NCI-H1930 (cell line): ENCODE measurements around the gene PFKFB2.

ENCODE experiments used
- DNase-seq, 2 experiments: peaks; one replicate each; lab custom pipeline; 2025; lab: John Stamatoyannopoulos, UW

The PFKFB2 gene

DNA sequence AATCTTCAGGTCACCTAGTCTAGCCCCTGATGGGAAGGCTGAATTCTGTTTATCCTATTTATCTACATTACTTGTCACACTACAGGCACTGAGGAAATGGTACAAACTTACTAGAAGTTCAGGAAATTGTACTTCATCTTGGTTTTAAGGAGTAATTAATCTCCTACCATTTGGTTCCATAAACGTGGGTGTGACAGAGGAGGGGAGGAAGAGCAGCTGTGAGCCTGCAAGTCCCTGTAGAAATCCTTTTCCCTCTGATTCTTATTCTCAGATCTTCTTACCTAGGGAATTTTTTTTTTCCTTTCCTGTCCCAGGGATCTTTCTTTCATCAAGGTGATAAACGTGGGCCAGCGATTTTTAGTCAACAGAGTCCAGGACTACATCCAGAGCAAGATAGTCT lies 14.1 kb downstream of the PFKFB2 start:
- DNase-seq: no peak

DNA sequence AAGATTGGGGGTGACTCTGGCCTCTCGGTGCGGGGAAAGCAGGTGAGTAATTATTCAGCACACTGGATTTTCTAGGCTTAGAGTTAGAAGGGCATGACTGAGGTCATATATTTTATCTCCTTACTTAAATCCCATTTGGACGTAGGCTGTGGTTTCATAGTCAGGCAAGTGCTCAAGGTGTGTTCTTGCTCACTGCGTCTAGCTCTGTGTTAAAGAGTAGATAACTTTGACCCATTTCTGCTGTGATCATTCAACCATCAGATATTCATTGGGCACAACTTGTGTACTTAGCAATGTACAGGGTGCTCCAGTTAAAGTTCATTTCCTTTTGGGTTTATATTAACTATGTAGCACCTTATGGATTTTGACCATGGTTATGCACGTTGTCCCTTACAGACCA lies 14.6 kb downstream of the PFKFB2 start:
- DNase-seq: no peak

DNA sequence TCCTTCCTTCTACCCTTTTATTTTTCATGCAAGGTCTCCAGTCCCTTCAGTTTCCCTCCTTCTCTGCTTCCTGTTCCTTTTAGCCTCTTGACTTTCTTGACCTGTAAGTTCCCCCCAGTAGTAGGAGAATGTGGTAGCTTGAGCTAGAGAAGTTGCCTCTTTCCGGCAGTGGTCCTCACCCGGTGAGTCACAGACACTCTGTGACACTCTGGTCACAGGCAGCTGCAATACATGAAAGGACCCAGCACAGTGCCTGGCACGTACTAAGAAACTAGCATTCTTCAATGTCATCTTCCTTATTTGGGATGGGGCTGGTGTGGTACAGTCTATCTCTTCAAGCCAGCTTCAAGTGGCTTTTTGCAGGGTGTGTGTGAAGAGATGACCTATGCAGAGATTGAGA lies 16.0 kb downstream of the PFKFB2 start:
- DNase-seq: no peak

- no peak for DNase-seq
These were observed 16.9 kb downstream of the PFKFB2 start for GRCh38 chr1:207069858-207070506.

GRCh38 chr1:207070811-207071210 lies 17.7 kb downstream of the PFKFB2 start:
- DNase-seq: no peak

GRCh38 chr1:207071426-207071825 lies 18.4 kb downstream of the PFKFB2 start:
- DNase-seq: no peak

DNA sequence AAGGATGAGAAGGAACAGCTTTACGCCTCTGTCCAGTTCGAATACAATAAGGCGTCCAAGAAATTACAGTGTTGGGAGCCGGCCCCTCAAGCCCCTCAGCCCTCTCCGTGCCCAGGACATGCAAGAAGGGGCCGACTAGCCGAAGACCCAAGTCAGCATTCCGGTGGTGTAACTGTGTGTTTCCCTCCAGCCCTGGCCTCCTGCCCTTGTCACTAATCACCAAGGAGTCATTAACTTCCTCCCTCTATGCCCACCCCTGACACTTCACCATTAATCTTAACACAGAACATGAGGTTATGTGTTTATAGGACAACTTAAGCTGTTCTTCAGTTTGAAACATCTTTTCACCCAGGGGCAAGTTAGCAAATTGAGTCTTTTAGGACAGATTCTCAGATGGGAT lies 19.2 kb downstream of the PFKFB2 start:
- DNase-seq: no peak

- no peak for DNase-seq
These were observed 21.1 kb downstream of the PFKFB2 start for GRCh38 chr1:207073906-207074820.

DNA sequence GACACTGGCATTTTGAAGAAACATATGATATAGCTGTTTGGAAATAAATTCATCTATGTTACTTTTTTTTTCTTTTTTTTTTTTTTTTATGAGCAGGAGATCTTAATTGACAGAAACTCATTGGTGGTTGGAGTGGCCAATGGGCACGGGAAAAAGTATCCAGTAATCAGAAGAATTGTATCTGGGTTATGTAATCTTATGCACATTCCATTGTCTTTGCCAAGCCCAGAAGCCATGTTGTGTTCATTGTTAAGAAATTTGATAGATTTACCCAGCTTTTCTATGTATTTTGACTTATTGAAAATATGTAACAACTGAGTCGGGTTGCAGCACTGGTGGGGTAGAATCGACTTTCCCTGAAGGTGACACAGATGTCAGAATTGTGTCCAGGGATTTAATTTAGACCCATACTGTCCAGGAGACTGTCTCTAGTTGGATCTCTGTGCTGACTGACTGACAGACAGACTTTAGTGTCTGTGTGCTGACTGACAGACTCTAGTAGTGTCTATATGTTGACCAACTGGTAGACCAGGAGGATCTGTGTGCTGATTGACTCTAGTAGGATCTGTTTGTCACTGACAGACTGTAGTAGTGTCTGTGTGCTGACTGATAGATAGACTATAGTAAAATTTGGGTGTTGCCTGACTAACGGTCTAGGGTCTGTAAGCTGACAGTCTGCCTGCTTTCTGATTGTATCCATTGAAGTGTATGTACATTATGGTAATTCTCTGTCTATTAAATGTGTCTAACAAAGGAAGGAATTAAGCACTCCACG lies 23.3 kb downstream of the PFKFB2 start:
- no peak for DNase-seq

DNA sequence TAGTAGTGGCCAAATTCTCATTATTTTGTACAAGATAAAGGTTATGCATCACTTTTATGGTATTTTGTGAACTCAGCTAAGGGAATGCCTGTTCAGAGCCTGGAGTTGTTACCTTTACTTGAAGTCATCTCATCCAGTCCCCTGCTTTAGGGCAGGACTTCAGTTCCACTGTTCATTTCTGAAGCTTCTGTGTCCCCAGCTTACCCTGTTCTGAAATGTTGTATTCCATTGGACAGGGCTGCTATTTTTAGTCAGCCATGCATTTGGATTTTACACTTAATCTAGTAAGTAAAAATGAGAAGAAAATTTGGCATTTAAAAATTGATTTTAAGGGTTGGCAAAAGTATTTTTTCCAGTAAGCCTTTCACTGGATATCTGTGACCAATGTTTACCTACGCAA lies 23.9 kb downstream of the PFKFB2 start:
- no peak for DNase-seq

DNA sequence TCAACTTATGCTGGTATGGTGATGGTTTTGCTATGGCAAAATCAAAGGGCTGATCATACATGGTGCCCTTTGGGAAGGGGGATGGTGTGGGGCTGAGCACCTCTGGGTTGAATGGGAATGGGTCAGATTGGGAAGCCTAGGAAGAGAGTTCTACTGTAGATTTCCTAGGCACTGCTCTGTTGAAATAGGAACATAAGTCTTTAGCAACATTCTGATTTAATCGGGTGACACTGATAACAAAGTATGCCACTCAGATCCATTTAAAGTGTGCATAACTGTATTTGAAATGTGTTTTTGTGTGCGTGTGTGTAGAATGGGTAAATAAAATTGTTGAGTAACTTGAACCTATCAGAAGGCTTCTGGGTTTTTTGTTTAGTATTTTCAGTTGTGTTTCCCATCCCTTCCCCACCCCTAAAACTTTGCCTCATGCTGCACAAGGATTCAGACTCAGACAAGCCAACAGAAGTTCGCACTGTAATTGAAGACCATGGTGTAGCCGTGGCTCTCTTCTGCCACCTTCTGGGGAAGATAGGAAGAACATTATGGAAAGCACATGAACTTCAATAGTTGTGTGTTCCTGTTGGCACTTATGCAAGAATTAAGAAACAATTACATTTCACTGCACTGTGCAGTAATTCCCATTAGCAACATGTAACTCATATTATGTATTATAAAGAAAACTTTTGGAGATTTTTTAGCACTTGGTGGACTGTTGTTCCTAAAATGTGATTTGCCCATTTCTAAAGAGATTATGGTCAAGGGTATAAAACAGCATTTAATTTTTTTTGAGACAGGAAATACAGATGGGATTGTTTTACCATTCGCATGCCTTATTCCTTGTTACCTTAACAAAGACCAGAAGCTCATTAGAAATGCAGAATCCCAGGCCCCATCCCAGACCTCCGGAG lies 24.6 kb downstream of the PFKFB2 start:
- peak in 1 of 2 experiments; percentile 50 for DNase-seq

DNA sequence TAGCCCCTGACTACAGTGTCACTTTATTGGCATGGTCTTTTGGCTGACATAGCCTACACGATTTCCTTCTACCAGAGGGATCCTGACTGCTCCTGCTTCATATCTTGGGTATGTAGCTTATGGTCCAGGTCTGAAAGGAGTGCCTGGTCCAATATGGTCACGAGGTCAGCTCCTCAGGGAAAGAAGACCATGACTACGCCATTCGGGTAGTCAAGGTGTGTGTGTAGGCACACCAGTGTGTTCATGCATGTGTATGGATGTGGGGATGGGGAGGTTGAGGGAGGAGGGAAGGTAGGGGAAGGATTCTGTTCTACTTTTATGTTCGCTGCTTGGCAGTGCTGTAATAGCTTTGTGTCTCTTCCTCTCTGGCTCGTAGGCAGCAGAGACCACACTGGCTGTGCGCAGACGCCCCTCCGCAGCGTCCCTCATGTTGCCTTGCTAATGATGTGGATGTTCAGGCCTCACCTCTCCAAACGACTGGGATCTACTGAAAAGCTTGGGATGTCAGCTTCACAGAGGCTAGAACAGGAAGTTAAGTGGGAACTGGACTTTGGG lies 25.6 kb downstream of the PFKFB2 start:
- no peak for DNase-seq

DNA sequence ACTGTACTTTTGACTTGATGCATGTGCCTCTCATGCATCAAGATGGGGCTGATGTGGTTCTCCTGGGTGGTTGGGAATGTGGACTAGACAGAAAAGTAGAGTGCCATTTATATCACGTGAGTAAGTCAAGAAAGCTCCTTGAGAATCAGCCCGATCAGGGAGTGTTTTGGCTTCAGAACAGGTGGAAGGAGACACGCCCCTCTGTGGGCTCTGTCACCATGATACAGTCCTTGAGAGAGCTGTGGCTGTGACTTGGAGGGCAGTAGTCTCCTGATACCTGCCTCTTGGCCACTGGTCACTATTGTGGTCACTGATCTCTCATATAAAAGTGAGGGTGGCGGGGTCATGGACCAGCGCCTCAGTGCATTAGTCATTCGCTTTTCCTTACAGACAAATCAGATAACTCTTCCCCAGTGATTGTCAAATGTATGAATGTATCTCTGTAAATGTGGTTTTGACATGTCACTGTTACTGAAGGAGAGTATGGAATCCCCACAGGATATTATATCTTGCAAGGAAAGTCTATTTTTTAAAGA lies 26.7 kb downstream of the PFKFB2 start:
- no peak for DNase-seq

GRCh38 chr1:207081088-207081487 lies 28.0 kb downstream of the PFKFB2 start:
- DNase-seq: no peak

GRCh38 chr1:207081806-207082205 lies 28.7 kb downstream of the PFKFB2 start:
- no peak for DNase-seq

DNA sequence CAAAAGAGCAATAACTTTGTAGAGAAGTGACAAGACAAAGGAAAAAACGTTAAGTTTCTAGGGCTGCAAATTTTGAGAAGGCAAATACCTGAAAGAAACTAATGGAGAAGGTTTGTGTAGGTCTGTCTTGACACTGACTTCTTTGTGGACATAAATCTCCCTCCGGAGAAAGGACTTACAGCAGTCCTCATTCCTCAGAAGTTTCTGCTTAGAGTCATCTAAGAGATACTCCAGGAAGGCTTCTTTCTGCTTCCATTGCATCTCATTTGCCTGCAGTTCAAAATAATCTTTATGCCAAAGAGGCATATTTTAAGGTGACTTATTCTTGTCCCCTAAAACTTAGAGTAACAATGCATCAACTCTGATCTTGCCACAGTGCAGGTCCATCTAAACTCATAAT lies 31.2 kb downstream of the PFKFB2 start:
- DNase-seq: no peak

DNA sequence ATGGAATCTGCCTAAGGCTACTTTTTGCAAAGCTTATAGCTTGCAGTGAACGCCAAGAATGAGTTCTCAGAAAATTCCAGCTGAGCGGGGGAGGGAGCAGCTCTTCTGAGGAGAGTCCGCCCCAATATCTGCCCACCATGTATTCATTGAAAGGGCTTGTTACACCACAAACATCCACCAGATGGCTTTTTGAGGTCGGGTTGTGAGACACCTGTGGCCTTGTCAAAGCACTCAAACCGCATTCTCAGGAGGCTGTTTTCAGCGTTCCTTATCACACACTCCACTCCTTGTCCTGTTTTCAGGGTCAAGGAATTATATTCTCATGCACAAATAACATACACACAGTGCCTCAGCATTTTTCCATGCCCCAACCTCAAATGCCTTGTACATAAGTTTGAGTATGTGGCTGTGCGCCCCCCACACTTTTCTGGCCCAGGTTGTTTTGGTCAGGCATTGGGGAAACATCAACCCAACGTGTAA lies 31.7 kb downstream of the PFKFB2 start:
- DNase-seq: peak; percentile 15 to 26

DNA sequence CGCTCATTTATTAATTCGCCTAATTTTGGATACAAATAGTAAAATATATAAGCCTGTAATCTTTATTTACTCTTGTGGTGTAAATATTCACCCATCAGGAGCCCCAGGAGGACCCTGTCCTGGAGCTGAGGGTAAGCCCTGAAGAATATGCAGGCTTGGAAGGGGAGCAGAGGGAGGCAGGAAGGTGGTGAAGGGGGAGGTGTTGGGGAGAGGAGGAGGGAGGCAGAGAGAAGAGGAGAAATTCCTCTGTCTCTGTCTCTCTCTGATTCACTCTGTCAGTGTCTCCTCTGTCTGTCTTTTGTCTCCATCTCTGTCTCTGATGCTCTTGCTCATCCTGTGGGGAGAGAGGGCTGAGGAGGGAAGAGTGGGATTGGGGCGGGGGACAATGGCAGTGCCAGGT lies 32.8 kb downstream of the PFKFB2 start:
- no peak for DNase-seq

- DNase-seq: no peak
These were observed 35.1 kb downstream of the PFKFB2 start for GRCh38 chr1:207088161-207088560.

- no peak for DNase-seq
These were observed 35.9 kb downstream of the PFKFB2 start, which contains the start of gene C4BPB for GRCh38 chr1:207088701-207089626. Gene C4BPB, plus strand, starts transcription at chr1:207088860. Its CDS starts 672 bp downstream, at chr1:207089532.
